GM21515 (cell line): ENCODE results near the gene MYO18A.
A peak's percentile ranks its signal among the peaks of the same experiment; 100 is the strongest.
"Not testable (repeated sequence)": the region's sequence is repeated elsewhere in the genome, so short reads cannot be mapped to it uniquely, and the experiment has no call there.

Source experiments
- ATAC-seq: cut with Tn5 transposase; IDR thresholded peaks from one replicate; pipeline ENCODE4 v1.9.1; 2021; ENCODE audit not compliant: unreplicated experiment

Gene MYO18A, protein sequence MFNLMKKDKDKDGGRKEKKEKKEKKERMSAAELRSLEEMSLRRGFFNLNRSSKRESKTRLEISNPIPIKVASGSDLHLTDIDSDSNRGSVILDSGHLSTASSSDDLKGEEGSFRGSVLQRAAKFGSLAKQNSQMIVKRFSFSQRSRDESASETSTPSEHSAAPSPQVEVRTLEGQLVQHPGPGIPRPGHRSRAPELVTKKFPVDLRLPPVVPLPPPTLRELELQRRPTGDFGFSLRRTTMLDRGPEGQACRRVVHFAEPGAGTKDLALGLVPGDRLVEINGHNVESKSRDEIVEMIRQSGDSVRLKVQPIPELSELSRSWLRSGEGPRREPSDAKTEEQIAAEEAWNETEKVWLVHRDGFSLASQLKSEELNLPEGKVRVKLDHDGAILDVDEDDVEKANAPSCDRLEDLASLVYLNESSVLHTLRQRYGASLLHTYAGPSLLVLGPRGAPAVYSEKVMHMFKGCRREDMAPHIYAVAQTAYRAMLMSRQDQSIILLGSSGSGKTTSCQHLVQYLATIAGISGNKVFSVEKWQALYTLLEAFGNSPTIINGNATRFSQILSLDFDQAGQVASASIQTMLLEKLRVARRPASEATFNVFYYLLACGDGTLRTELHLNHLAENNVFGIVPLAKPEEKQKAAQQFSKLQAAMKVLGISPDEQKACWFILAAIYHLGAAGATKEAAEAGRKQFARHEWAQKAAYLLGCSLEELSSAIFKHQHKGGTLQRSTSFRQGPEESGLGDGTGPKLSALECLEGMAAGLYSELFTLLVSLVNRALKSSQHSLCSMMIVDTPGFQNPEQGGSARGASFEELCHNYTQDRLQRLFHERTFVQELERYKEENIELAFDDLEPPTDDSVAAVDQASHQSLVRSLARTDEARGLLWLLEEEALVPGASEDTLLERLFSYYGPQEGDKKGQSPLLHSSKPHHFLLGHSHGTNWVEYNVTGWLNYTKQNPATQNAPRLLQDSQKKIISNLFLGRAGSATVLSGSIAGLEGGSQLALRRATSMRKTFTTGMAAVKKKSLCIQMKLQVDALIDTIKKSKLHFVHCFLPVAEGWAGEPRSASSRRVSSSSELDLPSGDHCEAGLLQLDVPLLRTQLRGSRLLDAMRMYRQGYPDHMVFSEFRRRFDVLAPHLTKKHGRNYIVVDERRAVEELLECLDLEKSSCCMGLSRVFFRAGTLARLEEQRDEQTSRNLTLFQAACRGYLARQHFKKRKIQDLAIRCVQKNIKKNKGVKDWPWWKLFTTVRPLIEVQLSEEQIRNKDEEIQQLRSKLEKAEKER (N-terminal part only)

DNA sequence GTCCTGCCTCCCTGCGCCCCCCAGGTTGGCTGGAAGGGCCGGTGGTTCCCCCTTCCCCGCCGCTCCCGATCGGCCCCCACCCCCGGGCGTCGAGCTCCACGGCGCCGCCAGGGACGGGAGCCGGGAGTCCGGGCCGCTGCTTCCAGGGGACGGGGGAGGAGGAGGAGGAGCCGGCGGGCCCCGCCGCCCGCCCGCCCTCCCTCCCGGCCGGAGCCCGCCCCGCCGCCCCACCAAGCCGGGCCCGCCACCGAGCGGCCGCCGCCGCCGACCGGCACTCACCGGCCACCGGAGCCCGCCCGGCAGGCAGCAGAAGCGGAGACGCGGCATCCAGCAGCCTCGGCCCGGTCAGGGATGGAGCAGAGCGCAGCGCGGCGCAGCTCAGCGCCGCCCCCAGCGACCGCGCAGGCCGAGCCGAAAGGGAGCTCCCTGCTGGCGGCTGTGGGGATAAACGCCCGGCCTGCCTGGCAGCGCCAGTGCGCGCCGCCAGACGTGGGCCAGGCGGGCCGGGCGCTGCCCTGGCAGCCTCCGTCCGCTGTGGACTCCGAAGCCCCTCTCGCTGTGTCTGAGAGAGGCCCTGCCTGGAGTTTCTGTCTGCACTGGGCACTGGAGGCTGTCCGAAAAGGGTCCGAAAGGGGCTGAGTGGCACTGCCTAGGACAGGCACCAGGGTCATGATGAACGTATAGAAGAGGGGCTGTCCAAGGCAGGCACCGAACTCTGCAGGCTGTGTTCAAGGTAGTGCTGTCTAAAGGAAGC is at the start of gene MYO18A:
Gene MYO18A, minus strand, starts transcription at position 365 of the 754 bp plus-strand sequence. CDS start 13,458 bp downstream, outside the sequence.
- peak; percentile 76 for ATAC-seq

DNA sequence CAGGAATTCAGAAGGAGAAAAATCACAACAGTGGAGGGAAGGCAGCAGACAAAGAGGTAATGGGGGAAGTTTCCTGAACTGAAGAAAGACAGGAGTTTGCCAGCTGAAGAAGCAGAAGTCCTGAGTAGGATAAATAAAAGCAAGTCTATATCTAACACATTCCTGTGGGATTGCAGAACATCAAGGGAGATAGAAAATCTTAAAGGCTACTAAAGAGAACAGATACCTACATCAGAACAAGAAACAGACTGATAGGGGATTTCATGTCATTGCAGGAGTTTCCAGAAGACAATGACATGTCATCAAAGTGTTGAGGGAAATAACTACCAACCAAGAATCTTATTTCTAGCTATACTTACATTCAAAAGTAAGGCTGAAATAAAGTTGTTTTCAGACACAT is 45.2 kb upstream of the MYO18A start:
- ATAC-seq, result no peak

DNA sequence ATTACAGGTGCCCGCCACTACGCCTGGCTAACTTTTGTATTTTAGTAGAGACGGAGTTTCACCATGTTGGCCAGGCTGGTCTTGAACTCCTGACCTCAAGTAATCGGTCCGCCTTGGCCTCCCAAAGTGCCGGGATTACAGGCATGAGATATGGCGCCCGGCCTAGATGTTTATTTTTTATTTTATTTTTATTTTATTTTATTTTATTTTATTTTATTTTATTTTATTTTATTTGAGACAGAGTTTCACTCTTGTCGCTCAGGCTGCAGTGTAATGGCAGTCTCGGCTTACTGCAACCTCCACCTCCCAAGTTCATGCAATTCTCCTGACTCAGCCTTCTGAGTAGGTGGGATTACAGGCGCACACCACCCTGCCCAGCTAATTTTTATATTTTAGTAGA is 41.1 kb upstream of the MYO18A start:
- not testable (repeated sequence) for ATAC-seq

DNA sequence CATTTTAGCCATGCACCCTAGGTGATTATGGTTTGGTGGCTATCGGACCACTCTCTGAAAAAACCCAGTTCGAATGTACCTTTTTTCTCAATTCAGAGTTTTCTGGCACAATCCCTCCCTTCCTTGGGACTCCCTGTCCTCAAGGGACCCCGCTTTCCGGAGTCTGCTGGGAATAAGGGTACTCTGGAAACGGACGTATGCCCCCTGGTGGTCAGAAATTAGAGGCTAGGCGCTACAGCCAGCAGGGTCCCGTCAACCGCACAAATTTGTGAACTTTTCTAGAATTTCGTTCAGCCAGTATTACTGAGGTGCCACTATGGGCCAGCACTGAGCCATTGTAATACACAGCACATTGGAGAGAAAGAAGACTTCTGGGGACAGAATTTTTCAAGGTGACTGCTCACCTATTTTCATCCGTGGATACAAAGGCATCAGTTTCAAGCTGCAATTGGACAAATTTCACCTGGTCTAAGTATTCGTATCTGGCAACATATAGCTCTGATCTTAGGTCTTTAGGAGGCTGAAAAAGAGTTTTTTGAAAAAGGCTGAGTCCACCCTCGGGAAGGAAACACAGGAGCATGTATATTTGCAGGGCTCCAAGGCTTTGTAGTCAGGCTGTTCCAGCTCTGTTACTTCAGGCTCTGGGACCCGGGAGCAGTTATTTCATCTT is 39.3 kb upstream of the MYO18A start:
- no peak for ATAC-seq

DNA sequence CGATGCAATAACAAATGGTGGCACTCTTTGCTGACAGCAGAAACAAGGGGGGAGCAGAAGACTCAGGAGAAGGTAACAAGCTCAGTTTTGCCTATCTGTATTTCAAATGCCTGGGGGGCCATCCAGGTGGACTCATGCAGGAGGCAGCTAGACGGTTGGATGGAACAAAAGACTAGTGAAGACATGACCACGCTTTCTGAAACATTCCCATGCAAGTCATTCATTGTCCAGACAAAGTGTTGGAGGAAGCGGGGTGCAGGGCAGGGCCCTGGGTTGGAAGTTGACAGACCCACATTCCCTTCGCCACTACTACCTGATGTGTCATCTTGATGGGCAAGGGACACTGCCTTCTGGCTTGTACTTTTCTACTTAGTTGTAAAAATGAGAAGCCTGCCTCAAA is 36.7 kb upstream of the MYO18A start:
- ATAC-seq, result no peak

DNA sequence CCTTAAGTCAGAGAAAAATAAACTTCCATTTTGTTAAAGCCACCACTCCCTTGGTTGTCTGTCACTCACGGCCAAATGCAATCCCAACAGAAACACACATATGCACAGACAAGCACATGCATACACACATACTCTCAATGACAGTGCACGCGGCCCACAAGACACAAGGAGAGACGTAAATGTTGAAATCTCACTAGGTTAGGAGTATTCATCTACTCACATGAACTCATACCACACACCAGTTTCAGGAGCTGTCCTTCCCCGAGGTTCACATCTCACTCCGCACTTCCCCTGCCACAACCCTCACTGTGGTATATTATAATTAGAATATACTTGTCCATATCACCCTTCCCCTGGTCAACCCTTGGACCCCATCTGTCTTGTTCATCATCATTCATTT is 36.0 kb upstream of the MYO18A start:
- ATAC-seq, result no peak

DNA sequence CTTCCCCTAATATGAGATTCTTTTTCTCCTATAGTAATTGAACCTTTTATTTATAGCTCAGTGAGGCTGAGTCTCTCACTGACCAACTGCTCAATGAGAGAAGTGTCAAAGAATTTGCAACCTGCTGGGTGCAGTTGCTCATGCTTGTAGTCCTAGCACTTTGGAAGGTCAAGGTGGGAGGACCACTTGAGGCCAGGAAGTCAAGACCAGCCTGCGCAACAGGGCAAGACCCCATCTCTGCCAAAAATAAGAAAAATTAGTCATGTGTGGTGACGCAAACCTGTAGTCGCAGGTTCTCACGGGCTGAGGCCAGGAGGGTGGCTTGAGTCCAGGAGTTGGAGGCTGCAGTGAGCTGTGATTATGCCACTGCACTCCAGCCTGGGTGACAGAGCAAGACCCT is 35.5 kb upstream of the MYO18A start:
- ATAC-seq, result no peak

DNA sequence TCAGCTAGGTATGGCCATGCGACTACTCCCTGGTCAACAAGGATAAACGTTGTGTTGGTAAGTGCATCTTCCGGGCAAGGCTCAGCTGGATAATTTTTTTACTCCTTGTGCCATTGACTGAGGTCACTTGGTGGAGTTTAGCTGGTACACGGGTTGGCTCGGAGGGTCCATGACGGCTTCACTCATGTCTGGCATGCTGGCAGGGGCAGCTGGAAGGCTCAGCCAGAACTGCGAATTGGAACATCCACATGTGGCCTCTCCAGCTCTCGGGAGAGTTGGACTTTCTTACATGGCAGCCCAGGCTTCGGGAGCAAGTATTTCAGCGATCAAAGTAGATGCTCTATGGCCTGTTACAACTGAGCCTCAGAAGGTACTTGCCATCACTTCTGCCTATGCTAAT is 35.0 kb upstream of the MYO18A start:
- no peak for ATAC-seq

DNA sequence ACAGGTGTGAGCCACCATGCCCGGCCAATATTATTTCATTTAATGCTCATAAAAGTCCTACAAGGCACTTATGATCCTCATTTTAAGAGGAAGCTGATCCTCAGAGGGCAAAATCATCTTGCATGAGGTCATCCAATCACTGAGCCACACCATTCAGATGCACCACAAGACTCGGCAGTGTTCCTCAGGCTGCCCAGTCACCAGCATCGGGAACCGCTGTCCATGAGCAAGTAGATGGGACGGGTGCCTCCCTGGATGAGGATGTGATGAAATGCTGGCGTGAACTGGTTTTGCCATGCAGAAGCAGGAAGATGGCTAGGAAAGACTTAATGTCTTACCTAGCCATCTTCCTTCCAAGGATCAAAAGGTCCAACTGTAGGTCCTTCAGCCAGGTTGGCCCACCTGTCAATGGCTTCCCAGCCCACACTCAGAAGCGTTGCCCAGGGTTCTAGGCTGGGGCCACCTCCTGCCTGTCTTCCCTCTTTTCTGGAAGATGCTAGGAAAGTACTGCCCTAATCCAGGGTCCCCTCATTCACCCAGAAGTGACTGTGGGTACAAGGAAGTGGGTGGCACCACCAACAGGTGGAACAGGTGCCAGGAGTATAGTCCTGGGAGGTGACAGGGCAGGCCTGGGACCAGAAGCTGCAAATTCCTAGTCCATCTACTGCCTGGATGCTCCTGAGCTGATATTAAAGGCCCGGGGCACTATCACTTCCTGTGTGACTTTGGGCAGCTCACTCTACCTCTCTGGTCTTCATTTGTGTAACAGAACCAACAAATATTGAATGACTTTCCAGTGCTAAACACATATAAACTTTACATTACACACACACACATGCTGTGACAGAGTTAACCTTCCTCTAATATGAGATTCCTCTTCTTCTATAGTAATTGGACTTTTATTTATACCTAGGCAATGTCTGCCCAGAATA is 34.3 kb upstream of the MYO18A start:
- ATAC-seq, result no peak

DNA sequence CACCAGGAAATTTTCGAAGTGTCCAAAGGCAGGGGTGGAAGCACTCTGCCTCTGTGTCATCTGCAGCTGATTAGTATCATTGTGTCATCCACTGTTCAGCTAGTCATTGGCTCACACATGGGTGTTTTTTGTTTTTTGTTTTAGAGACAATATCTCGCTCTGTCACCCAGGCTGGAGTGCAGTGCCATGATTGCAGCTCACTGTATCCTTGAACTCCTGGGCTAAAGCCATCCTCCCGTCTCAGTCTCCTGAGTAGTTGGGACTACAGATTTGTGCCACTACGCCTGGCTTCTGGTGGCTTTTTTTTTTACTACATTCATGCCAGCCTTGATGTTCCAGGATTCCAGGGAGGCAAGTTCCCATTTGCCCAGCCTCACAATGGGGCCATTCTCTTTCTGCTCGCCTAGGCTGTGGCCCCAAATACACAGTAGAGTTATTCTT is 32.5 kb upstream of the MYO18A start:
- no peak for ATAC-seq

DNA sequence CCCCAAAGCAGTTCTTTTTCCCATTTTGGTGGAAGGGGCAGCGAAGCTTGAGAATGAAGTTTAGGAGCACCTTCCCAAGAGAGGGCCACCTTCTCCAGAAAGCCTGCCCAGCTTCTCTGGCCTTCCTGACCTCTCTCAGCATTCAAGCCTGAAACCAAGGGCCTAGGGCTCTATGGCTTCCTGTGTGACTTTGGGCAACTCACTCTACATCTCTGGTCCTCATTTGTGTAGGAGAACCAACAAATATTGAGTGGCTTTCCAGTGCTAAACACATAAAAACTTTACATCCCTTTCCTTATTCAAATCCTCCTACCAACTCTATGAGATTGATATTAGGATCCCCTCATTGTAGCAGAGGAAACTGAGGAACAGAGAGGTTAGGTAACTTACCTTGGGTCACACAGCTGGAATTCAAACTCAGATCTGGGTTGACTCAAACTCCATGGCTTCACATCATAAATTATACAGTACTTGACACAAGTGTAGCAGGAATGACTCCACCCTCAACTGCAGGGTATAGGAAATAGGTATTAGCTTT is 32.0 kb upstream of the MYO18A start:
- ATAC-seq, result no peak

DNA sequence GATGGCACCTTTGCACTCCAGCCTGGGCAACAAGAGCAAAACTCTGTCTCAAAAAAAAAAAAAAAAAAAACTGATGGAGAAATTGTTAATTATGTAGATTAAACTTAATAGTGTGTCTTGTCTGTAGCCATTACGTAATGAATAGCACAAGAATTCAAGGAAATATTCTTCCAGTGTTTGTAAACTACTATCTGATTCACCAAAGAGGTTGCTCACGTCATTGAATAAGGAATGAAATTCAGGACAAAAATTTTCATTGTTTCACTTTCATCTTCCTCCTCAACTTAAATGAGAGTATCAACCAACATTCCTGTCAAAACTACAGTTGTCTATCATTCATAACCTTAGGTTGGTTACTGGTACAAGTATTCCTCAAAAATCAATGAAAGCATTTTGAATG is 30.7 kb upstream of the MYO18A start:
- no peak for ATAC-seq

DNA sequence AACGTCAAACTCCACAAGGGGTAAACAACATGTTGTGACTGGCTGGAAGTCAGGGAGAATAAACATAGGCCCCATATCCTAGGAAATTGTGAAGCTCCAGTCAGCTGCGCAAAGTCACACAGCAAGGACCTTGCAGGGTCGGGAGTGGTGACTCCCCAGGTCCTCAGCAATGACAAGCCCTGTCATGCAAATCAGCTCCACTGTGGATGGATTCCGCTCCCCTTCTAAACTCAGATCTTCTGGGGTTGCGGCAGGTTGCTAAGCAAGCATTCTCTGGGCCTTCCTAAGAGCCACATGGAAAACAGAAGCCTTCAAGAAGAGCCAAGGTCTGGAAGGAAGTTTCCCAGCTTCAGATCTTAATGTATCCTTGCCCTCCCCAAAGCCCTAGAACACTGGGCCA is 28.9 kb upstream of the MYO18A start:
- ATAC-seq, result no peak

DNA sequence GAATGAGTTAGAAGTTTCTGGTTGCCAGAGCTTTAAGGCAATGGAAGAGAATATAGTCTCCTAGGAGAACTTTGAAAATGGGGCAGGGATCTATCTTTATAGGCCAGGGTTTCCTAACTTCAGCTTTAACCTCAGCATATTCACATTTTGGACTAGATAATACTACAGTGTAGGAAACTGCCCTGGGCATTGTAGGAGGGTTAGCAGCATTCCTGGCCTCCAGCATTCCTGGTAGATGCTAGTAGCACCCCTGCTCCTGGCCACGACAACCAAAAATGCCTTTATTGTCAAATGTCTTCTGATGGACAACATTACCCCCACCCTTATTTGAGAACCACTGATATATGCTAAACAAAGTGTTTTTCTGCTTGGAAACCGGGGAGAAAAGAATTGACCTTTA is 27.8 kb upstream of the MYO18A start:
- ATAC-seq, result no peak

DNA sequence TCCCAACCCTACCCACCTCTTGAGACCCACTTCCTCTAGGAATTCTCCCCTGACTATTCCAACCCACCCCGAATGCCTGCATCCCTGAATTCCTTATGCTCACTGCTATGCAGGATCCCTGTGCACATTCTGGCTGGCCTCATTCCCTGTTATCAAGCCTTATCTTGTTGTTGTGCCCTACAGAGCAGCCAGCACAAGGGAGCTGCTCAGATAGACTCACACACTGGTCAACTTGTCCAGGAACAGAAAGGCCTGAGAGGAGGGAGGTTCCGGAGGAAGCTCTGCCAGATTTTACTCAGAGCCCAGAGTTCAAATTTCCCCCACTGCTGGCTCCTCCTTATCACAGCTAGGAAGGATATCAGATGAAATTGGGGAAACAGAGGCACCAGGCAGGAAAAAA is 24.8 kb upstream of the MYO18A start:
- ATAC-seq, result no peak

DNA sequence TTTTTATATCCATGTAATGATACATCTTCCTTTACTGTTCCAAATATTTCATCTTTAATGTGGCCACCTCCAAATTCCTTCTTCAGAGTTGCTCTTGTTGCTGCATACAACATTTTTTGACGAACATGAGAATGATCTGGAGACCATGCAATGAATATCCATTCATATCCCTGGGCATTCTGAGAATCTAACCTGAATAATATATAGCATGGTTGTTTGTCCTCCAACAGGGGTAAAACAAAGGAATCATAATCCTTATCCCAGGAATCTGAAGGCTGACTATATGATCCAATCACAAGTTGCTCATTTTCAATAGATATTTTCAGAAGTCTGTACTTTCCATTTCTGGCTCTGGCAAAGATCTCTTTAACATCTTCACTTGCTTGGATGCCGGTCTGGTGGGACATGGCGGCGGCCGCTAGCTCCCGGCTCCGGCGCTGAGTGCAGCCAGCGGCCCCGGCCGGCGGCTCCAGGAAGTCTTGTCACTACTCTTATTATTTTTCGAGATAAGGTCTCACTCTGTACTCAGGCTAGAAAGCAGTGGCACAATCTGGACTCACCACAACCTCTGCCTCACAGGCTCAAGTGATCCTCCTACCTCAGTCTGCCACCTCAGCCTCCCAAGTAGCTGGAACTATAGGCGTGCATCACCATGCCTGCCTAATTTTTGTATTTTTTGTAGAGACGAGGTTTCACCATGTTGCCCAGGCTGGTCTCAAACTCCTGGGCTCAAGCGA is 24.0 kb upstream of the MYO18A start:
- not testable (repeated sequence) for ATAC-seq

DNA sequence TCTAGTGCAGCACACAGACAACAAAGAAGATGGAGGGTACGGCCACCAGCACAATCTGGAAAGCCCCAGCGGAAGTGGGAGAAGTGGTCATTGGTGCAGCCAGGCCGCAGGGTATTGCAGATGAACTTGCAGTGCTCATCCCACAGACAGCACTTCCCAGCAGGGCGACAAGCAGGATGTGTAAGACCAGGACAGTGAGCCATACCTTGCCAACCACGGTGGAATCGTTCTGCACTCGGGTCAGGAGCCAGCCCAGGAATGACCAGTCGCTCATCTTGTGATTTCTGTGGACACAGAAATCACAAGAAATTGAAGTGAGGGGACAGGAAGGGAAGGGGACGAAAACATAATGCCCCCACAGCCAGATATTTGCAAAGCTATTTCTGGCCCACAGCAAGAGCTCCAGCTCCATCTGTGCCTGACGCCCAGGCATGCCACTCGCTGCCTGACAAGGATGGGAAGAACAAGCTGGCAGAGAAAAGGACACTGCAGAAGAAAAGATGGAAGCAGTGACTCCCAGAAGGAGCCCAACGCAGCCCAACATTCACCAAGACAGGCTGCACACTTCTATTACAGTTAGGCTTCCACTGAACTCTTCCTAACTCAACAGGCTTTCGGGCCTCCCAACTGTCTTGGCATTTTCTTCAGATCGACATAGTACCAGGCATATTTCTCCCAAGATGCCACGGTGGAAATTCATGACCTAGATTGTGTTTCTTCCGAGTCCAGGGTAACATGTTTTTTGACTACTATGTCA is 17.5 kb upstream of the MYO18A start:
- no peak for ATAC-seq
